Natural killer cell treated with Interleukin-12 subunit alpha and Interleukin-12 subunit beta and Interleukin-15 and Interleukin-18, amount 100 ng/mL, for 72 hours (primary cell): ENCODE measurements around the gene GLI3. TPM values are rescaled to one million over a fixed set of nuclear protein-coding genes. Genes with fewer than 3 reads are reported as not detected.

Experiments
- ATAC-seq, 2 donors: fragments of 150-1000 bp; cut with Tn5 transposase in 1 of 2; sonication (Bioruptor Pico), chemical (Tn5 transposase) in 1 of 2; 2 replicates each; pipeline ENCODE4 v1.10.0; 2021
- DNase-seq: peaks from one replicate; pipeline ENCODE4 v3.0.0; 2022; ENCODE audit warnings: low spot score
- H3K27ac Mint-ChIP-seq, 2 donors: 1 replicate in 1 of 2; 2 replicates in 1 of 2; pipeline ENCODE4 v1.8.0; 2022; ENCODE audit warnings: mixed read lengths in 2 of 2, mild to moderate bottlenecking in 1 of 2, moderate library complexity in 1 of 2
- H3K27me3 Mint-ChIP-seq, 2 donors: 1 replicate in 1 of 2; 2 replicates in 1 of 2; pipeline ENCODE4 v1.8.0; 2022; ENCODE audit warnings: mixed read lengths in 2 of 2
- H3K36me3 Mint-ChIP-seq: one replicate; pipeline ENCODE4 v1.8.0; 2022; ENCODE audit warnings: mixed read lengths
- H3K4me1 Mint-ChIP-seq, 2 donors: 1 replicate in 1 of 2; 2 replicates in 1 of 2; pipeline ENCODE4 v1.8.0; 2022; ENCODE audit warnings: low read depth in 2 of 2, mixed read lengths in 2 of 2, mild to moderate bottlenecking in 1 of 2
- H3K4me3 Mint-ChIP-seq: one replicate; pipeline ENCODE4 v1.8.0; 2022; ENCODE audit warnings: mixed read lengths
- H3K9me3 Mint-ChIP-seq: 2 replicates; pipeline ENCODE4 v1.8.0; 2022; ENCODE audit warnings: mixed read lengths
- total RNA-seq, 2 donors: library from RNA; stranded (reverse); gene quantifications; one replicate each; pipeline ENCODE4 v1.2.3, GENCODE V29; 2022

Gene GLI3
- total RNA-seq, 2 donors from 2014 or later: 0.25 to 1.1 TPM

GRCh38 chr7:42091461-42092291 is 145.3 kb downstream of the GLI3 start:
- H3K4me3 Mint-ChIP-seq: no peak overlapping the region
- ATAC-seq (no peak), DNase-seq (no peak)
- H3K4me1 Mint-ChIP-seq: peaks cover 0 to 10% of the 10 kb centered on the region in 2 donors
- H3K27ac Mint-ChIP-seq: no peak overlapping the region
- peaks cover 4% of the 10 kb centered on the region for H3K9me3 Mint-ChIP-seq
- H3K27me3 Mint-ChIP-seq: no peaks in the 10 kb centered on the region
- no peaks in the 10 kb centered on the region for H3K36me3 Mint-ChIP-seq

- no peak overlapping the region for H3K27ac Mint-ChIP-seq
- H3K27me3 Mint-ChIP-seq: no peaks in the 10 kb centered on the region
Observed at GRCh38 chr7:42090806-42091205, 146.2 kb downstream of the GLI3 start.

DNA sequence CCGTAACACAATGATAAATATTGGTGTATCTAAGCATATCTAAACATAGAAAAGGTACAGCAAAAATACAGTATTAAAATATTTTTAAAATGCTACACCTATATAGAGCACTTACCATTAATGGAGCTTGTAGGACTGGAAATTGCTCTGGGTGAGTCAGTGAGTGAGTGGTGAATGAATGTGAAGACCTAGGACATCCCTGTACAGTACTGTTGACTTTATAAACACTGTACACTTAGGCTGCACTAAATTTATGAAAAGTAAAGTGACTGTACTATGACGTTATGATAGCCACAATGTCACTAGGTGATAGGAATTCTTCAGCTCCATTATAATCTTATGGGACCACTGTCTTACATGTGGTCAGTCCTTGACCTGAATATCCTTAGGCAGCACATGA is 147.0 kb downstream of the GLI3 start:
- Mint-ChIP-seq H3K27ac (no peak overlapping the region), H3K4me3 (no peak overlapping the region), H3K27me3 (no peaks in the 10 kb centered on the region), H3K4me1 (peaks cover 0 to 5% of the 10 kb centered on the region in 2 donors), H3K9me3 (peaks cover 4% of the 10 kb centered on the region), H3K36me3 (no peaks in the 10 kb centered on the region)
- DNase-seq: no peak
- ATAC-seq: no peak

More at GRCh38 chr7:42090806-42091205, 146.2 kb downstream of the GLI3 start:
- Mint-ChIP-seq H3K4me3 (no peak overlapping the region), H3K36me3 (no peaks in the 10 kb centered on the region), H3K9me3 (peaks cover 4% of the 10 kb centered on the region), H3K4me1 (peaks cover 0 to 10% of the 10 kb centered on the region in 2 donors)
- ATAC-seq: no peak
- DNase-seq: no peak

- peaks cover 0 to 2% of the 10 kb centered on the region in 2 donors for H3K27me3 Mint-ChIP-seq
- H3K36me3 Mint-ChIP-seq: no peaks in the 10 kb centered on the region
- DNase-seq: no peak
- no peak overlapping the region for H3K4me3 Mint-ChIP-seq
- peaks cover 0 to 5% of the 10 kb centered on the region in 2 donors for H3K4me1 Mint-ChIP-seq
- peaks cover 4% of the 10 kb centered on the region for H3K9me3 Mint-ChIP-seq
- no peak for ATAC-seq
- H3K27ac Mint-ChIP-seq: no peak overlapping the region
Observed at GRCh38 chr7:42087616-42088015, 149.4 kb downstream of the GLI3 start.

DNA sequence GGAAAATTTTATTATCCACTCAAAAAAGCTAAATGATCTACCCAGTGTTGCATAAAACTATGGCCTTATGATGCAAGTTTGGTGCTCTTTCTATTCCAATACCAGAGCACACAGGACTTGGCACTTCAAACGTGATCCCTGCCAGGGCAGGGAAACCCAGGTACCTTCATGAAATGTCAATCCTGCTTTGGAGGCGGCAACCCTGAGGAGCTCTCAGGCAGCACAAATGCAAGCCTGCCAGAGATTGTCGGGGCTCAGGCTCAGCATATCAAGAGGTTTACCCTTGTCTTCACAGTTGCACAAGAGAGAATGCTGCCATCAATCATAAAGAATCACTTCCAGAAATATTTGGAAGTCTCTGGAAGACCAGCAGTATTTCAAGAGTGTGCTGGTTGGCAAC is 151.5 kb downstream of the GLI3 start:
- Mint-ChIP-seq H3K4me3 (no peak overlapping the region), H3K27ac (no peak overlapping the region), H3K36me3 (no peaks in the 10 kb centered on the region), H3K9me3 (peaks cover 4% of the 10 kb centered on the region), H3K4me1 (peaks cover 0 to 10% of the 10 kb centered on the region in 2 donors), H3K27me3 (peaks cover 0 to 2% of the 10 kb centered on the region in 2 donors)
- no peak for ATAC-seq
- no peak for DNase-seq

DNA sequence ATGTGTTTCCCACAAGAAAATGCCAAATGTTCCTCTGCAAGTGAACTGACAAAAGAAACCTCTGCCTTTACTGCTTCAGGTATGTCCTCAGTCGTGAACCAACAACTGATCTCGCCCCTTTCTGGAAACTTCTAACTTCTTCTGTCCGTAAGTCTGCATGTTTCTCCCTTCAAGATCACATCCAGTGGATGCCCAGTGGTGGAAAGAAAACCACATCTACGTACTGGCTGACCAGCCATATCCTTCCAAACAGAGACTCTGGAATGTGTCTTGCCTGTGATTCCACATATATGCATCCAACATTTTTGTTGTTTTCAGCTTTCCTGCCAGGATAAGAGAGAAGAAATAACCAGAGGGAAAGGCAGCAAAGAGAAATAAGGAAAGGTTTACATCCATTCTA is 152.7 kb downstream of the GLI3 start:
- H3K4me1 Mint-ChIP-seq: peaks cover 0 to 12% of the 10 kb centered on the region in 2 donors
- H3K9me3 Mint-ChIP-seq: peaks cover 4% of the 10 kb centered on the region
- no peaks in the 10 kb centered on the region for H3K36me3 Mint-ChIP-seq
- no peak overlapping the region for H3K4me3 Mint-ChIP-seq
- no peak overlapping the region for H3K27ac Mint-ChIP-seq
- DNase-seq (no peak), ATAC-seq (no peak)
- peaks cover 0 to 9% of the 10 kb centered on the region in 2 donors for H3K27me3 Mint-ChIP-seq

- DNase-seq: no peak
- H3K4me1 Mint-ChIP-seq: peaks cover 0 to 7% of the 10 kb centered on the region in 2 donors
- no peaks in the 10 kb centered on the region for H3K36me3 Mint-ChIP-seq
- no peak overlapping the region for H3K4me3 Mint-ChIP-seq
- no peak overlapping the region for H3K27ac Mint-ChIP-seq
- H3K9me3 Mint-ChIP-seq: no peaks in the 10 kb centered on the region
- peaks cover 0 to 9% of the 10 kb centered on the region in 2 donors for H3K27me3 Mint-ChIP-seq
- ATAC-seq: no peak
Observed at GRCh38 chr7:42083284-42083683, 153.7 kb downstream of the GLI3 start.

DNA sequence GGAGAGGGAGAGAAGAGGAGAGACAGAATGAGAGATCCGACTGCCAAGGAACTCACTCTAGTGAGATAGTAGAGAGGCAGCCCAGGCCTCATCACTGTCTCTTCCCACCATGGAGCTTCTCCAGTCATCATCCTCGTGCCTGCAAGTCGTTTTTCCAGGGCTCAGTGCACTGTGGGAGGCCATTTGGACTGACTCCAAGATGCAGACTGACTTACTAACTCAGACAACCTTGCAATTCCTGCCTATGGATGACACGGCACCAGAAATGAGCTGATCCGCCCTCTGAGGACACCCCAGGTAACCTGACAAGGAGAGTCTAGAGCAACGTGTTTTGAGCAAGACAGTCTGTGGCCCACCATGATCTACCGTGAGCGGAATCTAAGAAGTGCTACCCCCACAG is 154.9 kb downstream of the GLI3 start:
- peaks cover 0 to 7% of the 10 kb centered on the region in 2 donors for H3K4me1 Mint-ChIP-seq
- H3K9me3 Mint-ChIP-seq: no peaks in the 10 kb centered on the region
- no peak overlapping the region for H3K27ac Mint-ChIP-seq
- DNase-seq: no peak
- H3K4me3 Mint-ChIP-seq: no peak overlapping the region
- H3K27me3 Mint-ChIP-seq: peaks cover 0 to 9% of the 10 kb centered on the region in 2 donors
- no peaks in the 10 kb centered on the region for H3K36me3 Mint-ChIP-seq
- ATAC-seq: no peak

- ATAC-seq: no peak
- Mint-ChIP-seq H3K27ac (no peak overlapping the region), H3K9me3 (no peaks in the 10 kb centered on the region), H3K36me3 (no peaks in the 10 kb centered on the region), H3K27me3 (peaks cover 0 to 9% of the 10 kb centered on the region in 2 donors), H3K4me1 (peaks cover 0 to 7% of the 10 kb centered on the region in 2 donors), H3K4me3 (no peak overlapping the region)
- DNase-seq: no peak
Observed at GRCh38 chr7:42081671-42082070, 155.3 kb downstream of the GLI3 start.

GRCh38 chr7:42080841-42081586 is 156.0 kb downstream of the GLI3 start:
- peaks cover 0 to 9% of the 10 kb centered on the region in 2 donors for H3K27me3 Mint-ChIP-seq
- DNase-seq (no peak), ATAC-seq (no peak)
- no peak overlapping the region for H3K4me3 Mint-ChIP-seq
- no peaks in the 10 kb centered on the region for H3K9me3 Mint-ChIP-seq
- H3K27ac Mint-ChIP-seq: no peak overlapping the region
- no peaks in the 10 kb centered on the region for H3K36me3 Mint-ChIP-seq
- peaks cover 0 to 7% of the 10 kb centered on the region in 2 donors for H3K4me1 Mint-ChIP-seq

- DNase-seq: no peak
- no peak for ATAC-seq
- Mint-ChIP-seq H3K4me3 (no peak overlapping the region), H3K27ac (no peak overlapping the region), H3K9me3 (no peaks in the 10 kb centered on the region), H3K36me3 (no peaks in the 10 kb centered on the region), H3K27me3 (peaks cover 0 to 7% of the 10 kb centered on the region in 2 donors), H3K4me1 (peaks cover 0 to 7% of the 10 kb centered on the region in 2 donors)
Observed at GRCh38 chr7:42077271-42078135, 159.5 kb downstream of the GLI3 start.

GRCh38 chr7:42076870-42077269 is 160.1 kb downstream of the GLI3 start:
- DNase-seq: no peak
- H3K4me3 Mint-ChIP-seq: no peak overlapping the region
- H3K27me3 Mint-ChIP-seq: peaks cover 2 to 7% of the 10 kb centered on the region in 2 donors
- ATAC-seq: no peak
- peaks cover 0 to 7% of the 10 kb centered on the region in 2 donors for H3K4me1 Mint-ChIP-seq
- H3K36me3 Mint-ChIP-seq: no peaks in the 10 kb centered on the region
- no peaks in the 10 kb centered on the region for H3K9me3 Mint-ChIP-seq
- H3K27ac Mint-ChIP-seq: no peak overlapping the region

DNA sequence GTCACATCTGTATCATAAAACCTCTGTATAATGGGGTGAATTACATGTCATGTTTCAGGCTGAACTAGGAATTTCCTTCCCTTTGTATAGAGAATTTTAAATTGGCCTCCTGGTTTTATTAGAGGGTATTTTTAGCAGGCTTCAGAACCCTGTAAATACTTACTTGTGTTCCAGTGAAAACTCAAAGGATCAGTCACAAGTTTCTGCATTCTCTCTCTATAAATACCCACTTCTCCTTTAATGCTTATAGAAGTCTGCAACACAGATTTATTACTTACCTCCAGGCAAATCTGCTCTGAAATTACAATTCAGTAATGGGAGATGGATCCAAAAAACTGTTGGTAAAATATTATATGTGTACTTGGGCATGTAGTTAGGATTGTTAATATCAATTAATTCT is 161.6 kb downstream of the GLI3 start:
- no peaks in the 10 kb centered on the region for H3K9me3 Mint-ChIP-seq
- DNase-seq: no peak
- H3K4me1 Mint-ChIP-seq: peaks cover 0 to 2% of the 10 kb centered on the region in 2 donors
- H3K27ac Mint-ChIP-seq: no peak overlapping the region
- H3K4me3 Mint-ChIP-seq: no peak overlapping the region
- ATAC-seq: no peak
- H3K36me3 Mint-ChIP-seq: no peaks in the 10 kb centered on the region
- peaks cover 5 to 7% of the 10 kb centered on the region in 2 donors for H3K27me3 Mint-ChIP-seq
